Activated CD8-positive, alpha-beta memory T cell treated with anti-CD3 and anti-CD28 coated beads, Interleukin-2, amount 50 U/mL, for 24 hours (primary cell): Measurements from ENCODE around the gene MGAT4A.
"Not testable (repeated sequence)": the region's sequence is repeated elsewhere in the genome, so short reads cannot be mapped to it uniquely, and the experiment has no call there.

Experiments
- DNase-seq: peaks from one replicate; pipeline ENCODE4 v3.0.0-alpha.2; 2020; ENCODE audit errors: extremely low read depth

MGAT4A gene

DNA sequence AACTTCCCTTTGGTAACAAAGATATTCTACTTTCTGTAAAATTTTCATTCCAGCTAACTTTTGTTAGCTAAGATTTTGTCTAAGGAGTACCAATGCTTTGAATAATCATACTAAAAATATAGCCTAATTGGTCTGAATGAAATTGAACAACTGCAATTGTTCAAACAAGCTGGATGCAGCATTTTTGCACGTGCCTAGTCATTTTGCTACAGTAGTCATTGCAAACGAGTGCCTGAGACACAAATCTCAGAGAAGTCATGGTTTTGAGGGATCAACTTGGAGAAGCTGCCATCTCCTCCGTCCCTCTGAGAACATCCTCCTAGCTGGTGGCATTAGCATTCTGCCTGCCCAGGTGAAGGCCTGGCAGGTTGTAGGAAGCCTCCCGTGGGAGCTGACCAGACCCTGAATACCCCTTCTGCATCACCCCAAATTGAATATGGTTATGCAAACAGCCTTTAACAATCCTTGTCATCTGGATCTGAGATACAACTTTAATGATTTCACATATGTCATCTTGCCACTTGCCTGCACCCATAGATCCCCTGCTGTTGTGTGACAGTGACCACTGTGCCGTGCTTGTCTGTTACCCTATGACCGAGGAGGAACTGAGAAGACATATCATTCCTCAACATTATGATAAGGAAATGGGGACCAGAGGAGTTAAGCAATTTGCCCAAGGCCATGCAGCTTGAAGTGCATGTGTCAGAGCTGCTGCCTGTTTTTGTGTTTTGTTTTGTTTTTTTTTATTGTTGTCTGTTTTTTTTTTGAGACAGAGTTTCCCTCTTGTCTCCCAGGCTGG, 29.1 kb upstream of the MGAT4A start:
- DNase-seq = no peak

DNA sequence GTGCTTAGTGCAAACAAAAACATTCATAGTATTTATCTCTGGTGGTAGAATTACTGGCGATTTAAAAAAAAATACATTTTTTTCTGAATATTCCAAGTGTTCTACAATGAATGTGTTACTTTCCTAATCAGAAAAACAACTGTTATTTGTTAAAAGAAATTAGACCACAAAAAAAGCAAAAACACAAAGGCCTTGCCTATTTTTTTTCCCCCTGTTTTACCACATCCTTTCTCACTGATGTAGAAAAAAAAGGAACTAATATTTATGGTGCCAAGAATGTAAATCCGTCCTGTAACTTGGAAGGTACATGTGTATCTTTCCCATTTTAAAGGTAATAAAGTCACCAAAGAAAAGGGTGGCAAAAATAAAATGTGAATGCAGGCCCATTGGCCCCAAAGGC, 28.4 kb upstream of the MGAT4A start:
- DNase-seq = no peak

DNA sequence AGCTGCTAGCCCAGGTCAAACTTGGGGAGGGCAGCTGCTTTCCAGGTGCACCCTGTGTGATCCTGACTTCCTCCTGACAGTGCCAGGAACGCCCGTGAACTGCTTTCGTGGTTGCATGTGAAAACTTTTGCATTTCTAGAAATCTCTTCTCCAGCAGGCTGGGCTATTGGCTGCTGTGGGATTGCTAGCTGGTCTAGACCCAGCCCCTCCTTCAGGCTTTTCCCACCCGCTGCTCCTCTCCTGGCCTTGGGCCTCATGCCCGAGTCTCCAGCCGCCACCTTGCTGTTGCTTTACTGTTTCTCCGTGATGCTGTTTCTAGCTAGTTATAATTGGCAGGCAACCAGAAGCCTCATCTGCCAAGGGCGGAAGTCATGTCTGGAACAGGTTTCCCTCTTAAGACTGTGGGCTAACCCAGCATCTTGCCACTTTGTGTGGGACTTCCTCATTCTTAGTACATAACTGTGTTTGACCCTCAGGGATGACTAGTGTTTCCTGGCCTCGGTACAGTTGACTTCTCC, 27.0 kb upstream of the MGAT4A start:
- no peak for DNase-seq

DNA sequence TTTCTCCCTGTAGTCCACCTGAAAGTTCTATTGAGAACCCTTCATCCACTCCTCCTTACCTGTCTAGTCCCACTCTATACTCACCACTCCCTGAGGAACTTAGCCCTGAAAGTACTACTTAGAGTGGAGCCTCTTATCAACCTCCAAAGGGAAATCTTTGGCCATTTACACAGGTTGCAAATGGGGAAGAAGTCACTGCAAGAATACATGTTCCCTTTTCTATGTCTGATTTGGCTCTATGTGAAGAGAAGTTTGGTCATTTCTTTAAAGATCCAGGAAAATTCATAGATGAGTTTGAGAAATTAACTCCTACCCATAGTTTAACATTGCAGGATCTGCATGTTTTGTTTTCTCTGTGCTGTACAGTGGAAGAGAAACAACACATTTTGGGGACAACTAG, 22.9 kb upstream of the MGAT4A start:
- DNase-seq = no peak

DNA sequence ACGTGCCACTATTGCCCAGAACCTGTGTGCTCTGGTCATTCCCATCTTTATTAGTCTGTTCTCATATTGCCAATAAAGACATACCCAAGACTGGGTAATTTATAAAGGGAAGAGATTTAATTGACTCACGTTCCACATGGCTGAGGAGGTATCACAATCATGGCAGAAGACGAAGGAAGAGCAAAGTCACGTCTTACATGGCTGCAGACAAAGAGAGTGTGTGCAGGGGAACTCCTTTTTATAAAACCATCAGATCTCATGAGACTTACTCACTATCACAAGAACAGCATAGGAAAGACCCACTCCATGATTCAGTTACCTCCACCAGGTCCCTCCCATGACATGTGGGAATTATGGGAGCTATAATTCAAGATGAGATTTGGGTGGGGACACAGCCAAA, 21.8 kb upstream of the MGAT4A start:
- not testable (repeated sequence) for DNase-seq

DNA sequence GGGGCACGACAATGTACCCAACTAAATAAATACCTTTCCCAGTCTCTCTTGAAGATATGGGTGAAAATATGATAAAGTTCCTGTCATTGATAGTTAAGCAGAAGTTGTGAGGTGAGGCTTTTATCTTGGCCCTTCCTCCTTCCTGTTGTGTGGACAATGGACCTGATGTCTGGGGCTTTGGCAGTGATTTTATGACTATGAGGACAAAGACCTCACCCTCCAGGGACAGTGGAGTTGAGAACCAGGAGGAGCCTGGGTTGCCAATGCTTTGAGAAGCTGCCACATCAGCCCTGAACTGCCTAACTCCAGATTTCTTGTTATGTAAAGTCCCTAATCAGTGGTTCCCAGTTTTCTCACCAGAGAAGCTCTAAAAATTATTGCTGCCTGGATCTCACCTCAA, 20.8 kb upstream of the MGAT4A start:
- DNase-seq = no peak

DNA sequence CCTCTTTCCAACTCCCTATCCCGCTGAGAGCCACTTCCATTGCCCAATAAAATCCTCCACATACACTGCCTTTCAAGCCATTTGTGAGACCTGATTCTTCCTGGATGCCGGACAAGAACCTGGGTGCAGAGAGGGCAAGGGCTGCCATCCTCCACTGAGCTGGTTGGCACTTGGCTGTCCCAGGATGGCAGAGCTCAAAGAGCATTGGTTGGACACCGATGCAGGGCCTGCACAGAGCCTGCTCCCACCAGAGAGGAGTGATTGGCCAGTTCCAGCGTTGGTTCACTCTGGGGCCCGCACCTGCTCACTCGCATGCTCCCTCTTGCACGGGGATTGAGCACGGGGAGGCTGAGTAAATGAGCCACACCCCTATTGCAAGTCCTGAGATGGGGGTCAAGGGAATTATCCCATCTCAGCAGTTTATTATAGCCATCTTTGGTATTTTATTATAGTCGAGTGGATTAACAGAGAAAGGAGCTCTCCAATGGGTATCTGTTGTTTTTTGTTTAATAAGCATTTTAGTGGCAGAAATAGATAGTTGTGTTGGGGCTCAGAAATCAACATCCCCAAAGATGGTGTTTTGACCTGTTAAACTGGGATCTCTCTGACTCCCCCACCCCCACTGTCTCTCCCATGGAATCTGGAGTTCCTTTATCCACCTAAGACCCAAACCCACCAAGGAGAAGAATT, 19.8 kb upstream of the MGAT4A start:
- DNase-seq = no peak

DNA sequence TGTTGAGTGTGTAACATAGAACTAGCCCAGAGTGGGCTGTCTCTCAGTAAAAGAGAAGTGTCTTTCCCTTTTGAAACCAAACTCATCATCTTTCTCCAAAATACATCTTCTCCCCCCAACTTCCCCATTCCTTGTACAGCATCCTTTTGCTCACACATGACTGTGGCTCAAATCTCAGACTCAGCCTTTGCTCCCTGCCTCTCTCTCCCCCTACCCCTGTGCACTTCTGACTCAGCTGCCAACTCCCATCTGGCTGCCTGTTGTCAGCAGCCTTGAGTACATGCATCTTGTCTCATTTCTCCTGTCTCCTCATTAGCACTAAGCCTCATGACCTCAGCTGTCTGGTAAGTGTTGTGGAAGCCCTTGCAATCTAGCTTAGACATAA, 18.1 kb upstream of the MGAT4A start:
- no peak for DNase-seq

DNA sequence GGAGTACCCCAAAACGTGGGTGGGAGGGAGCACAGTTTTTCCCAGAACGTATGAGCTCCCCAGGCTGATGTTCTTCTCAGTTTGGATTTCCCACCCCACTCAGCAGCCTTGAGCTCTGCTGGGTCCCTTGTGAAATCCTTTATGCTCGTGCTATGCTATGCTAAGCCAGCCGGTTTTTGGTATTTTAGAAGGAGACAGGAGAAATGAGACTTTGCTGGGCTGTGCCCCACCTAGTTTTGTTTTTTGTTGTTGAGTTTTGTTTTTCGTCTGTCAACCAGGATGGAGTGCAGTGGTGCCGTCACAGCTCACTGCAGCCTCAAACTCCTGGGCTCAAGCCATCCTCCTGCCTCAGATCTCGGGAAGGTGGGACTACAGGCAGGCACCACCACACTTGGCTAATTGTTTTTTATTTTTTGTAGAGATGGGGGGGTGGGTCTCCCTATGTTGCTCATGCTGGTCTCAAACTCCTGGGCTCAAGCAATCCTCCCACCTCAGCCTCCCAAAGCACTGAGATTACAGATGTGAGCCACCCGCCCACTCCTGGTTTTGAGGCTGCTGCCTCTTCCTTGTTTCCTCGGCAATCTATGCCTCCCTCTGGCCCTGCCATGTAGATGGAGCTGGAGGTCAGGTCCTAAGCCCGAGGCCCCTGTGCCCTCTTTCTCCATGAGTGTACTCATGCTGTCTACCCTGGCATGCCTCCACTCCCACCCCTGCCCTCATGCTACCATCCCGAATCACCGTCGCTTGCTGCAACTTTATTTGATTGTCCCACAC, 17.5 kb upstream of the MGAT4A start:
- no peak for DNase-seq

DNA sequence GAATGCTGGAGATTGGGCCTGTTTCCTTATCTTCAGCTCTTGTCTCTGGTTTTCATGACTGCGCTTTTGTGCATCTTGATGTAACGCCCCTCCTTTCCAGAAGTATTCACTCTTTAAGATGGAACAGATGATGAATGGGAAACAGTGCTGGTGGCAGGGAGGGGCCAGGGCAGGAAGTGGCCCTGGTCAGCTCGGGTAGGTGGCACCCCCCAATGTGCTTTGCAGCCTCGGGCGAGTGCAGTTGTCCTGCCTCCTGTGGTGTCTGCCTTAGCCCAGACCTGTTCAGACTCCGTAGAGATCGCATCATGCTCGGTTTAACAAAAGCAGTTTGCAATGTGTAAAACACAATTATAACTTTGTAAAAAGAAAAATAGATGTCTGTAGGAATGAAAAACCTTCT, 17.0 kb upstream of the MGAT4A start:
- DNase-seq = no peak

DNA sequence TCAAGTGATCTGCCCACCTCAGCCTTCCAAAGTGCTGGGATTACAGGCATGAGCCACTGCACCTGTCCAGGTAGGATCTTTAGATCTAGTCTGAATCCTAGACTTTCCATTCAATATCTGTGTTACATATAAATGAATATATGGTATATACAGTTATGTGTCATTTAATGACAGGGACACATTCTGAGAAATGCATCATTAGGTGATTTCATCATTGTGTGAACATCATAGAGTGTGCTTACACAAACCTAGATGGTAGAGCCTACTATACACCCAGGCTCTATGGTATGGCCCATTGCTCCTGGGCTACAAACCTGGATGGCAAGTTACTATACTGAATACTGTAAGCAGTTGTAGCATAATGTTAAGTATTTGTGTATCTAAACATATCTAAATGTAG, 15.5 kb upstream of the MGAT4A start:
- DNase-seq = no peak

DNA sequence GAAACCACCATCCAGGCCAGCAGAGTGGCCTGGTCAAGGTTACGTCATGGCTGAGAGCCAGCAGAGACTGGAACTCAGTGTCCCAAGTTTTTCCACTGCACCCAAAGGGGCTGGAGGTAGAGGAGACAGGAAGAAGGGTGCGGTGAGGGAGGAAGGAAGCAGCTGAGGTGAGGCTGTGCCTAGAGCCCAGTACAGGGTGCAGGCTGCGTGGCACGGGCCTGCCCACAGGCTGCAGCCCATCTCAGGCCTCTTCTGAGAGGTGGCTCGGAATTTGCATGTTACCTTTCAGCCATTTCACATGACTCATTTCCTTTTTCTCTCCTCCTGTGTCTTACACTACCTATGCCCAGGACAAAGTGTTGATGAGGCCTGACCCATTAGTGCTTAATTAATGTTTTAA, 13.7 kb upstream of the MGAT4A start:
- no peak for DNase-seq

DNA sequence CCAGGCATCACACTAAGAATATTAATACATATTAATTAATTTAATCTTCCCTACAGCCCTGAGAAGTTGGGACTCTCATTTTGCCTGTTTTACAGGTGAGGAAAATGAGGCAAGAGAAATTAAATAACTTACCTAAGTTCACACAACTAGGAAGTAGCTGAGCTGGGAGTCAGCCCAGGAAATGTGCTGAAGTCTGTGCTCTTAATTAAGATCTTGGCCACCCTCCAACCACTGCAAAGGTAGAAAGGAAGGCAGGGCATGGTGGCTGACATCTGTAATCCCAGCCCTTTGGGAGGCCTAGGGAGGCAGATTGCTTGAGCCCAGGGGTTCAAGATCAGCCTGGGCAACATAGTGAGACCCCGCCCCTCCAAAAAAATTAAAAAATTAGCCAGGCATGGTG, 12.9 kb upstream of the MGAT4A start:
- no peak for DNase-seq

DNA sequence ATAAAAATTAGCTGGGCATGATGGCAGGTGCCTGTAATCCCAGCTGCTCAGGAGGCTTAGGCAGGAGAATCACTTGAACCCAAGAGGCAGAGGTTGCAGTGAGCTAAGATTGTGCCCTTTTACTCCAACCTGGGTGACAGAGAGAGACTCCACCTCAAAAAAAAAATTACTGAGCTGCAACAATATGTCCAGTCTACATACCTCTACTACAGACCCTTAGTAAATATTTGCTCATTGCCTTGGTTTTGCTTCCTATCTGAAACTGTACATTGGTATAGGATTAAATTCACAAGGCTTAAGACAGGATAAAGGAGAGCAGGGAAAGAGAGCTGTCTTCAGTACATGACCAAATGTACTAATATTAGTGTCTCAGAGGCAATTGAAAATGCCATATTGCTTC, 8.1 kb upstream of the MGAT4A start:
- no peak for DNase-seq

DNA sequence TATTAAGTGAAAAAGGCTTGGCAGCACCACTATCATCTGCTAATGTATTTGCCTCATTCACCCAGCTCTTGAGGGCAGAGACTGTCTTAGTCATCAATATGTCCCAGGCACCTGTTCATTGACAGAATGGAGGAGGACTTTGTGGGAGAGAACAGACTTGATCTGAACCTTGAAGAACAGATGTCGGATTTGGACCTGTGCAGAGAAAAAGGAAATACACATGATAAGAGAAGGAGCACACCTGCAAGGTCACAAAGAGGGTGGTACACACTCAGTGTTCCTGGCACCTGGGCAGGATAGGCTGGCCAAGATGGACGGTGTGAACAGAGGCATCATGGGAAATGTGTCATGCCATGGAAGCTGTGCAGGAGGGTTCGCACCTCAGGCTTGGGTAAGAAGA, 7.4 kb upstream of the MGAT4A start:
- DNase-seq = no peak

DNA sequence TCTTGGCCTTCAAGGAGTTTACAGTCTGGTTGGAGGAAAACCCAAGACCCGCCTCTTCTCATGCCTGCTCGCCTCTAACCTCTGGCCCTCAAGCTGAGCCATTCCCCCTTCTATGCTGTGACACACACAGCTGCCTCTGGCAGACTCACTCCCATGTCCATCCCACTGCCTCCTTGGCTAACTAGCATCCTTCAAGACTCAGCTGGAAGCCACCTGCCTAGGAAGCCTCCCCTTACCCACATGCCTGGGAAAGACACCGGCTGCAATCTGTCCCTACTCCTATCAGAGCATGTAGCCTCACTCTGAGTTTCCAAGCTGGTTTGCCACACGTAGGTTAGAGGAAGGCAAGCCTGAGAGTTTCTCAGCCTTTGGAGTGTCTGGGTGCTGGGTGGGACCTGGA, 6.9 kb upstream of the MGAT4A start:
- no peak for DNase-seq

DNA sequence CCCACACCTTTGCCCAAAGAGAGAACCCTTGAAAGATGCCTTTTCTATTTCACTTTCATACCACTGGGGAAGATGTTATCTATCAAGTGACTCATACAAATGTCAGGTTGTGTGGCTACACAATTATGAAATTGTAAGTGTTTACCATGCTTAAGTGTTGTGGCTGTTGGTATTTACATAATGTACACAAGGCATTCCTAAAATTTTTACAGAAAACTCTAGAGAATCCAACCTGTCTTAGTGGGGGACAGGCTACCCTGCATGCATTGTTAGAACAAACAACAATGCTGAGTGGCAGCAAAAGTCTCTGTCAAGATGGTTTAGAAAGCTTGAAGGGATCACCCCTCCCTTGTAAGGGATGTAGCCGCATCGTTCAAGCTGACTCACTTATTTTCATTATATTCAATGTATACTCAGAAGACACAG, 5.5 kb upstream of the MGAT4A start:
- DNase-seq = no peak

DNA sequence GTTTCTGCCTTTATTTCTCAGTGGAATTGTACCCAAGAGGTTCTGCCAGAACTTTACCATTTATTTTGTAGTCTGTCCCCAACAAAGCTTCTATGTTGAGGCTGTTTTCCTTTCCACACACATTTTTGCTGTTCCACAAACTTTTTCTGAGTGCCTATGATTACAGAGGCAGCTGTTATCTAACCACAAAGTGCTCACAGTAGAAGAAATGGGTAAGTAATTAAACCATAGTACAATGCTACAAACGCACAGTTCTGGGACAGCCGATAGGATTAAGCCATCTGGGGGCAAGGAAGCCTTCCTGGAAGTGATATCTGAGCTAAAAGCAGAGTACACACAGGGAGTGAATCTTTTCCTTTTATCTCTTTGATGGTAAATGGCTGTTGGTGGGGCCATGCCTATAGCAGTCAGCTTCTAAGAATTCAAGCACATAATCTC, 3.9 kb upstream of the MGAT4A start:
- no peak for DNase-seq

DNA sequence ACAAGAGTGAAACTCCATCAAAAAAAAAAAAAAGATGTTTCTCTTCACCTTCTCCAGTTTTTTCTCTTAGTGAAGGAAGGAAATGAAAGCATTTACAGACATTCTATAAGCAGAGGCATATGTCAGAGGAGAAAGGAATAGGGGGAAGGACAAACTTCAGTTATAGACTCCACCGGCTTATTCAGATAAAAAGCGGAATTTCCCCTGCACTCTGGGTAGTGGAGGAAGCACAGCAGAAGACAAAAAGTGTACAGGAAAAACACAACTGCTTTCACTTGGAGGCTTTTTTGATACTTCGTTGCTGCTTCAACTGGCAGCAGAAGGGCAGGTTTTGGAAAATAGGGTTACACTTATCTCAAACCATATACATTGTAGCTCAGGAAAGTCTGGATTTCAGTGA, 3.2 kb upstream of the MGAT4A start:
- no peak for DNase-seq

DNA sequence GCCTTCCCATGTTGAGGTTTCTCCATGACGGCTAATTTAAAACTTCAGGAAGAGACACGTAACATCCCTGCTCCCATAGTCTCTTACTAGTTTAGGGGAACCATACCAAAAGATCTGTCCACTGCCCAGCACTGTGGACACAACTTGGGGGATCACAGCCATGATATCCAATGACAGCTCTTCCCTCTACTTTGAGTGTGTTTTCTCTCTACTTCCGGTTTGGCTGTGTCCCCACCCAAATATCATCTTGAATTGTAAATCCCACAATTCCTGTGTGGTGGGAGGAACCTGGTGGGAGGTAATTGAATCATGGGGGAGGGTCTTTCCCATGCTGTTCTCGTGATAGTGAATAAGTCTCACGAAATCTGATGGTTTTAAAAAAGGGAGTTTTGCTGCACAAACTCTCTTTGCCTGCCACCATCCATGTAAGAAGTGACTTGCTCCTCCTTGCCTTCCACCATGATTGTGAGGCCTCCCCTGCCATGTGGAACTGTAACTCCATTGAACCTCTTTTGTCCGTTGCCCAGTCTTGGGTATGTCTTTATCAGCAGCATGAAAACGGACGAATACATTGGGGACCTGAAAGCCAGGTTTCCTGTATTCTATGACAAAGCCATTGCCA, 1.6 kb upstream of the MGAT4A start:
- DNase-seq = no peak

DNA sequence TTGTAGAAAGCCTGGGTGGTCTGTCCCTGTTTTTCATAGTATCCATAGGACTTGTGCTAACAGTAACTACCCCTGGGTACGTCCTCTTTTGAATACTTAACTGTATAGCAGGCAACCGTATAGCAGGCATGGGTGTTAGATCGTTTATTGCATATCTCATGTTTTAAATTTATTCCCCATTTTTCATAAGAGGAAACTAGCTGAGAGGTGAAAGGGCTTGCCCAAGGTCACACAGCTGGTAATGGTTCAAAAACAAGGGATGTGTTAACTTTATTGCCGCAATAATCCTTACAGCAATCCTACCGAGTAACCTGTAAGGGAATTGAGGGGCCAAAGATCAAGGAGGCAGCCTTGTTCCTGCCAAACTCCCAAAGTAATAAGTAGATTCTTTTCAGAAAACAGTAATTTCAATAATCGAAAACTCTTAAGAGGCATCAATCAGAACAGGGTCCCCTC, 990 bp upstream of the MGAT4A start:
- DNase-seq = no peak

DNA sequence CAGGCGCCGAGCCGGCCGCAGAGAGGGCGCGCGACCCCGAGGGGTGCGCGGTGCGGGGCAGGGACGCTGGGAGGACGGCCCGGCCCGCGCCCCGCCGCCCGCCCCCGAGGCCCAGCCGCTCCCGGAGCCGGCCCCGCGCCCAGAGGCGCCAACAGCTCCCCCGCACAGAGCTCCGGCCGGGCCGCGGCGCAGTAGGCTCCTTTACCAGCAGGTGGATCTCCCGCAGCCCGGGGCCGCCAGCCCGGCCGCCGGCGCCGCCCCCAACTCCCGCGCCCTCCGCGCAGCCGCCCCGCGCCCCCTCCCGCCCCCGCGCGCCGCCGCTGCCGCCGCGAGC, 258 bp downstream of the MGAT4A start:
- DNase-seq = no peak
